ENCODE measurements around the gene FLT4. TPM values are rescaled to one million over a fixed set of nuclear protein-coding genes. Genes with fewer than 3 reads are reported as not detected.

The FLT4 gene
- total and polyA plus RNA-seq, 9 of the 15 experiments (the other 6 are each of a cell fraction or from before 2014, with no cell fraction given), result 0.01 to 0.42 (median 0.14) TPM; not detected in 2

GRCh38 chr5:180580681-180581080 lies 68.7 kb downstream of the FLT4 start:
- Histone ChIP-seq H3K9me1 (ENCODE audit: control insufficient read depth, insufficient read depth, low read length) (no peaks in the 10 kb centered on the region), H3K9ac (ENCODE audit: insufficient read depth in 1 of 2, low read depth in 2 of 2, low read length in 2 of 2) (no peak overlapping the region), H3K9me3 (replicated peaks; ENCODE audit: control insufficient read depth, insufficient read depth, low read depth, low read length) (no peaks in the 10 kb centered on the region), H3K27me3 (ENCODE audit: control insufficient read depth in 2 of 2, insufficient read depth in 2 of 2, low read length in 2 of 2) (no peaks in the 10 kb centered on the region), H3K36me3 (ENCODE audit: control insufficient read depth, insufficient read depth, low read length) (peaks cover 24% of the 10 kb centered on the region), H3K79me2 (ENCODE audit: control insufficient read depth, insufficient read depth, low read length) (no peaks in the 10 kb centered on the region), H2AFZ (ENCODE audit: low read depth, low read length) (no peak overlapping the region), H3K4me1 (replicated peaks in 1 of 2; ENCODE audit: control insufficient read depth in 2 of 2, insufficient read depth in 2 of 2, low read length in 2 of 2) (no peaks in the 10 kb centered on the region), H3K27ac (ENCODE audit: extremely low read depth, low read depth, low read length) (no peak overlapping the region), H3K4me2 (ENCODE audit: insufficient read depth, low read length) (no peak overlapping the region), H4K20me1 (replicated peaks; ENCODE audit: control insufficient read depth, insufficient read depth, low read length) (no peaks in the 10 kb centered on the region), H3K4me3 (no peak overlapping the region)
- ChIA-PET CTCF (ENCODE audit: low intra/inter-chr PET ratio) (interaction anchor here (0.6 kb wide), 1 partner anchor 20 kb away, joined by 3 read pairs; no protein-coding TSS in a partner anchor), POLR2A (interaction anchor here (0.7 to 1.4 kb wide), 2 partner anchors 12 to 31 kb away, joined by 3 to 7 read pairs; no protein-coding TSS in a partner anchor)
- TF ChIP-seq ZNF830 (CRISPR knock-in tag; IDR thresholded peaks at IDR 0.05) (no peak), CBX1 (IDR thresholded peaks at IDR 0.05; ENCODE audit: low read depth) (no peak), ARNT (IDR thresholded peaks at IDR 0.05) (no peak), CLOCK (CRISPR knock-in tag; IDR thresholded peaks at IDR 0.05; ENCODE audit: borderline replicate concordance) (no peak), MBD2 (IDR thresholded peaks at IDR 0.05; ENCODE audit: borderline replicate concordance, low read depth) (no peak)
- FAIRE-seq (no peak), ATAC-seq (no peak), DNase-seq (ENCODE audit: extremely low read depth in 1 of 4, low spot score in 3 of 4) (no peak)
- intact Hi-C loops (cut with micrococcal nuclease), result no loop called here
- no TSS peak for BruUV-seq (replicated peaks)
- WGBS (ENCODE audit: insufficient coverage, low coverage, missing lambda C conversion rate), result 82% methylated on average over 6 of the region's 6 CpGs
- in situ Hi-C loops (cut with MboI), result no loop called here
